K562 (cell line): ENCODE measurements around the gene NR6A1. TPM values are rescaled to one million over a fixed set of nuclear protein-coding genes. Genes with fewer than 3 reads are reported as not detected.
A peak's percentile ranks its signal among the peaks of the same experiment; 100 is the strongest.

Experiments
- CEBPG ChIP-seq, 3 experiments: fragments of 200-800 bp in 1 of 3; sonication (Bioruptor generic) in 1 of 3; sonication (generic) in 1 of 3; formaldehyde crosslinking in 1 of 3; IDR thresholded peaks in 2 of 3; conservative IDR thresholded peaks in 1 of 3; 2 replicates each; pipeline versions ENCODE4 v1.6.1 to v1.8.0; 2016 to 2022; ENCODE audit warnings: missing compliant biosample characterization in 2 of 3, missing genetic modification characterization in 2 of 3, mild to moderate bottlenecking in 1 of 3, missing genetic modification reagents in 1 of 3
- CEBPZ ChIP-seq: fragments of 150-350 bp; IDR thresholded peaks from 2 replicates; pipeline ENCODE4 v1.6.1; 2014; ENCODE audit warnings: low read depth, mild to moderate bottlenecking, low read length, borderline replicate concordance
- EP300 ChIP-seq: IDR thresholded peaks from 2 replicates; pipeline ENCODE4 v1.6.1; 2012; ENCODE audit warnings: low read length, improper control_type of control experiment
- ID3 ChIP-seq, 2 experiments: fragments of 250-450 bp in 1 of 2; fragments of 450-650 bp in 1 of 2; sonication (Bioruptor Pico) in 1 of 2; IDR thresholded peaks; 2 replicates each; pipeline versions ENCODE4 v1.6.1 to v1.8.0; 2016 to 2021; ENCODE audit warnings: mild to moderate bottlenecking in 2 of 2, moderate library complexity in 2 of 2, missing compliant biosample characterization in 1 of 2, missing genetic modification characterization in 1 of 2
- MGA ChIP-seq: fragments of 450-650 bp; IDR thresholded peaks from 2 replicates; pipeline ENCODE4 v1.6.1; 2016; ENCODE audit warnings: mild to moderate bottlenecking, moderate library complexity
- MTA3 ChIP-seq: fragments of 450-650 bp; formaldehyde crosslinking; IDR thresholded peaks from 2 replicates; pipeline ENCODE4 v1.6.1; 2017; ENCODE audit warnings: mild to moderate bottlenecking, borderline replicate concordance
- NR2C1 ChIP-seq, 2 experiments: fragments of 450-650 bp; IDR thresholded peaks; 2 replicates each; pipeline ENCODE4 v1.6.1; 2017; ENCODE audit warnings: mild to moderate bottlenecking in 2 of 2, antibody characterized with exemption in 1 of 2, inconsistent platforms in 1 of 2, missing compliant biosample characterization in 1 of 2, missing genetic modification characterization in 1 of 2
- POLR2A ChIP-seq: fragments of 450-650 bp; conservative IDR thresholded peaks from 2 replicates; pipeline ENCODE4 v1.6.1; 2016
- TBP ChIP-seq: optimal IDR thresholded peaks from 2 replicates; pipeline ENCODE3; 2011; ENCODE audit warnings: low read depth, low read length, improper control_type of control experiment
- TEAD4 ChIP-seq, 2 experiments: sonication (generic) in 1 of 2; formaldehyde crosslinking in 1 of 2; IDR thresholded peaks; 2 replicates each; pipeline versions ENCODE4 v1.6.1 to v1.8.0; 2012 to 2022; ENCODE audit warnings: borderline replicate concordance in 1 of 2, inconsistent platforms in 1 of 2, low read length in 1 of 2, mild to moderate bottlenecking in 1 of 2, missing genetic modification reagents in 1 of 2
- ZEB2 ChIP-seq: fragments of 450-650 bp; IDR thresholded peaks from 2 replicates; pipeline ENCODE4 v1.6.1; 2016
- polyA plus RNA-seq, 8 experiments: library from polyadenylated mRNA; depleted of rRNA in 4 of 8; stranded (reverse) in 5 of 8; unstranded in 3 of 8; fragments of >200 nt; fragmentation: Nextera tagmentation in 2 of 8; fragmentation: Illumina TruSeq in 1 of 8; extraction: Ambion mirVana in 2 of 8; extraction: Trizol in 1 of 8; gene quantifications; 2 replicates each; pipeline versions ENCODE4 v1.2.1 to v1.2.3, GENCODE V29; 2011 to 2014; ENCODE audit warnings: inconsistent platforms in 1 of 8, missing spikeins in 1 of 8
- total RNA-seq, 7 experiments: library from RNA; depleted of rRNA in 6 of 7; stranded (reverse); fragments of >200 nt in 6 of 7; fragmentation: Illumina TruSeq in 2 of 7; extraction: Trizol in 2 of 7; gene quantifications; 2 replicates each; pipeline versions ENCODE4 v1.2.1 to v1.2.3, GENCODE V29; 2011 to 2021; ENCODE audit warnings: low replicate concordance in 1 of 7

Gene NR6A1
- total and polyA plus RNA-seq, 9 of the 15 experiments (the other 6 are each of a cell fraction or from before 2014, with no cell fraction given) = 9.7 to 55.4 (median 28.3) TPM

GRCh38 chr9:124595743-124596142, 175.4 kb downstream of the NR6A1 start (continued):
- 0 out of 2 replicates have a peak, but pooled peaks have one; percentile 9 for TF ChIP-seq MGA
- peak; percentile 94 for TF ChIP-seq NR2C1 (IDR thresholded peaks at IDR 0.05)
- TF ChIP-seq NR2C1 (tag; IDR thresholded peaks at IDR 0.05) = peak; percentile 93
- TF ChIP-seq TEAD4 (IDR thresholded peaks at IDR 0.05; ENCODE audit: low read length) = peak; percentile 61
- TF ChIP-seq TEAD4 (CRISPR knock-in tag; IDR thresholded peaks at IDR 0.05; ENCODE audit: borderline replicate concordance) = no peak
- TF ChIP-seq MTA3 = 0 out of 2 replicates have a peak, but pooled peaks have one; percentile 52
- TF ChIP-seq EP300 = peak; percentile 76
- TF ChIP-seq CEBPG (CRISPR knock-in tag; IDR thresholded peaks at IDR 0.05) = 0 out of 2 replicates have a peak, but pooled peaks have one; percentile 13
- 0 out of 4 replicates have a peak, but pooled peaks of 1 of the 2 experiments have one; percentile 8 for TF ChIP-seq CEBPG (tag; conservative IDR thresholded peaks at IDR 0.05 in 1 of 2, IDR thresholded peaks at IDR 0.05 in 1 of 2)
- no peak for TF ChIP-seq CEBPZ
- TF ChIP-seq ID3 (CRISPR knock-in tag; IDR thresholded peaks at IDR 0.05) = no peak
- 0 out of 2 replicates have a peak, but pooled peaks have one; percentile 53 for TF ChIP-seq ID3 (tag; IDR thresholded peaks at IDR 0.05)
- TF ChIP-seq POLR2A = 0 out of 2 replicates have a peak, but pooled peaks have one; percentile 34
- TF ChIP-seq ZEB2 = no peak
- peak; percentile 33 for TF ChIP-seq TBP
